UCSD-AML1 (cell line): ENCODE measurements around the gene CTIF.

Experiments
- DNase-seq: peaks from one replicate; lab custom pipeline; 2025; ENCODE audit not compliant: unreplicated experiment; lab: John Stamatoyannopoulos, UW

CTIF gene

GRCh38 chr18:48904091-48904490 is 365.3 kb downstream of the CTIF start:
- DNase-seq = no peak

DNA sequence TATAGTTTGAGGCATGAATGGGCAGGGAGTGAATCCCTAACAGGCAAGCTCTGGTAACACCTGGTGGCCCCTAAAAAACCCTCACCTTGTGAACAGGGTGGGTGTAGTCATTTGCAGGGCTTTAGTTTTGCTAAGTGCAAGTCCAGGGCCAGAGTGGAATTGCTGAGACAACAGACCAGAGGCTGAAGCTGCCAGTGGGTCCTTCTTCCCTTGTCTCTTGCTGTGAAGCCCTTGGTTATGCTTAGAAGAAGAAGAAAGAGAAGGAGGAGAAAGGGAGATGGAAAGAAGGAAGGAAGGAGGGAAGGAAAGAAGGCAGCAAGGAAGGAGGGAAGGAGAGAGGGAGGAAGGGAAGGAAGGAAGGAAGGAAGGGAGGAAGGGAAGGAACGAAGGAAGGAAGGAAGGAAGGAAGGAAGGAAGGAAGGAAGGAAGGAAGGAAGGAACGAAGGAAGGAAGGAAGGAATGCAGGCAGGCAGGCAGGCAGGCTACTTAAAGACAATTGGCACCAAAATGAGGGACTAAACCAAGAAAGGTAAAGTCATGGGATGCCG is 366.1 kb downstream of the CTIF start:
- DNase-seq = no peak

DNA sequence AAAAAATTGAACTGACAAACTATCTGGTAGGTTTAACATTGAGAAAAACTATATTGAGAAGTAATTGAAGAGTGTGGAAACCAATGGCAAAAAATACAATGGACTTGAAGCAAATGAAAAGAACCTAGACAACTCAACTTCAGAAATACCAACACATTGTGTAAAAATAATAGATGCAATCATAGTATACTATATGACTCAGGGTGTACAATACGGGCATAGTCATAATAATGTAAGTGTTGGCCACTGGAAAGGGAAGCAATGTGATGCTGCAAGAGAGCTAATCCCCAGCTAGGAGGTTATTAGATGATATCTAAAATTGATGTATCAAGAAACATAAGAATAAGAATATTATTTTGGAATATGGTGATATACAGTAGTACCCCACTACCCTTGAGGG is 366.7 kb downstream of the CTIF start:
- no peak for DNase-seq

DNA sequence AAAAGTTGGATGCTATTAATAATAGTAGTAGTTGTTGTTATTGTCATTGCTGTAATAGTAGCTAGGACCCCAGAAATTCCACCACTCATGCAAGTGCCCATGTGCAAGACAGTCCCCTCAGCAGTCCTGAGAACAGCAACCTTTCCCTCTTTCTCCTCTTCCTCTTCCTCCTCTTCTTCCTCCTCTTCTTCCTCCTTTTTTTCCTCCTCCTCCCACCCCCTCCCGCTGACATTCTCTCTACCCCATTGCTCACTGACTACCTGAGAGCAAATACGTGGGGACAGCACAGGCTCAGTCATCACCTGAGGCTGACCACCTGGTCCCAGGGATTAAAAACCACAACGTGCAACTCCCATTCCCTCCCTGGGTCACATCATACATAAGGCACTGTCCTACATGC is 370.1 kb downstream of the CTIF start:
- no peak for DNase-seq

DNA sequence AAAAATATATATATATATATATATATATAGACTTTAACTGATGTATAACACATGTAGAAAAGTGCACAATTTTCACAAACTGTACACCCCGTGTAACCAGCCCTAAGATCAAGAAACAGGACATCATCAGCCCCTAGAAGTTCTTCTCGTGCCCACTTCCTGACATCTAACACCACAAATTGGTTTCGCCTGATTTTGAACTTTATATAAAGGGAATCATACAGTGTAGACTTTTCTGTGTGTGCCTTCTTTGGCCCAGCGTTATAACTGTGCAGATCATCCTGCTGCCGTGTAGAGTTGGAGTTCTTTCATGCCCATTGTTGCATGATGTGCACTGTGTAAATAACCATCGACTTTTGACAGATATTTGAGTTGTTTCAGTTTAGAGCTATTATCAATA is 370.9 kb downstream of the CTIF start:
- no peak for DNase-seq

GRCh38 chr18:48910972-48911545 is 372.2 kb downstream of the CTIF start:
- no peak for DNase-seq
